ENCODE data around the gene WDR1.

WDR1 gene

GRCh38 chr4:10061650-10062415 is 54.8 kb downstream of the WDR1 start:
- no peak for TF ChIP-seq CTCF (conservative IDR thresholded peaks at IDR 0.05; ENCODE audit: low read depth, low read length)
- no peak overlapping the region for H3K4me3 ChIP-seq (ENCODE audit: low read length)
- DNase-seq (ENCODE audit: low read depth), result no peak

GRCh38 chr4:10058371-10058770 is 58.2 kb downstream of the WDR1 start:
- no peak for TF ChIP-seq CTCF (conservative IDR thresholded peaks at IDR 0.05; ENCODE audit: low read depth, low read length)
- no peak overlapping the region for H3K4me3 ChIP-seq (ENCODE audit: low read length)
- no peak for DNase-seq (ENCODE audit: low read depth)

GRCh38 chr4:10057023-10057395 is 59.6 kb downstream of the WDR1 start:
- H3K4me3 ChIP-seq (ENCODE audit: low read length), result no peak overlapping the region
- no peak for TF ChIP-seq CTCF (conservative IDR thresholded peaks at IDR 0.05; ENCODE audit: low read depth, low read length)
- DNase-seq (ENCODE audit: low read depth), result no peak

GRCh38 chr4:10056334-10057022 is 60.1 kb downstream of the WDR1 start:
- TF ChIP-seq CTCF (conservative IDR thresholded peaks at IDR 0.05; ENCODE audit: low read depth, low read length), result no peak
- DNase-seq (ENCODE audit: low read depth), result no peak
- no peak overlapping the region for H3K4me3 ChIP-seq (ENCODE audit: low read length)

GRCh38 chr4:10055871-10056270 is 60.7 kb downstream of the WDR1 start:
- no peak for TF ChIP-seq CTCF (conservative IDR thresholded peaks at IDR 0.05; ENCODE audit: low read depth, low read length)
- no peak for DNase-seq (ENCODE audit: low read depth)
- H3K4me3 ChIP-seq (ENCODE audit: low read length), result no peak overlapping the region

- DNase-seq (ENCODE audit: low read depth), result no peak
- TF ChIP-seq CTCF (conservative IDR thresholded peaks at IDR 0.05; ENCODE audit: low read depth, low read length), result no peak
- no peak overlapping the region for H3K4me3 ChIP-seq (ENCODE audit: low read length)
These were observed 62.0 kb downstream of the WDR1 start for GRCh38 chr4:10054571-10055041.
